ENCODE data around the gene PEPD. TPM values are rescaled to one million over a fixed set of nuclear protein-coding genes. Genes with fewer than 3 reads are reported as not detected.

PEPD gene
- total and polyA plus RNA-seq, 2 experiments from 2014 or later = 141 to 175 TPM

GRCh38 chr19:33558856-33559255 lies 37.3 kb upstream of the PEPD start:
- Histone ChIP-seq H3K9me3 (ENCODE audit: low read depth) (no peaks in the 10 kb centered on the region), H3K27me3 (peaks cover 7% of the 10 kb centered on the region), H3K9me2 (replicated peaks; ENCODE audit: insufficient read depth) (no peaks in the 10 kb centered on the region), H3K4me1 (ENCODE audit: insufficient read depth) (no peaks in the 10 kb centered on the region), H3K27ac (no peak overlapping the region), H3K79me2 (no peaks in the 10 kb centered on the region), H4K20me1 (ENCODE audit: insufficient read depth, poor library complexity, severe bottlenecking) (no peaks in the 10 kb centered on the region), H3K36me3 (replicated peaks; ENCODE audit: insufficient read depth, low read depth) (no peaks in the 10 kb centered on the region), H3K4me2 (no peak overlapping the region), H3K4me3 (no peak overlapping the region), H2AFZ (no peak overlapping the region)
- WGBS (ENCODE audit: low lambda C conversion rate, missing lambda C conversion rate) = 79% methylated on average over 9 of the region's 9 CpGs
- no peak for TF ChIP-seq EZH2phosphoT487 (IDR thresholded peaks at IDR 0.05; ENCODE audit: low read depth, severe bottlenecking, unreplicated experiment)
- TF ChIP-seq EZH2 (IDR thresholded peaks at IDR 0.05; ENCODE audit: borderline replicate concordance) = no peak
- no peak for DNase-seq (ENCODE audit: low spot score)

GRCh38 chr19:33558151-33558550 lies 36.6 kb upstream of the PEPD start:
- H3K4me2 ChIP-seq = no peak overlapping the region
- H3K9me3 ChIP-seq (ENCODE audit: low read depth) = no peaks in the 10 kb centered on the region
- no peaks in the 10 kb centered on the region for H4K20me1 ChIP-seq (ENCODE audit: insufficient read depth, poor library complexity, severe bottlenecking)
- H3K4me1 ChIP-seq (ENCODE audit: insufficient read depth) = no peaks in the 10 kb centered on the region
- 83% methylated on average over 8 of the region's 8 CpGs for WGBS (ENCODE audit: low lambda C conversion rate, missing lambda C conversion rate)
- no peak overlapping the region for H2AFZ ChIP-seq
- DNase-seq (ENCODE audit: low spot score) = no peak
- TF ChIP-seq CTCF (IDR thresholded peaks at IDR 0.05; ENCODE audit: poor library complexity) (no peak), EZH2phosphoT487 (IDR thresholded peaks at IDR 0.05; ENCODE audit: low read depth, severe bottlenecking, unreplicated experiment) (no peak), EZH2 (IDR thresholded peaks at IDR 0.05; ENCODE audit: borderline replicate concordance) (no peak)
- no peaks in the 10 kb centered on the region for H3K79me2 ChIP-seq
- H3K27ac ChIP-seq = no peak overlapping the region
- H3K9me2 ChIP-seq (replicated peaks; ENCODE audit: insufficient read depth) = no peaks in the 10 kb centered on the region
- peaks cover 7% of the 10 kb centered on the region for H3K27me3 ChIP-seq
- no peaks in the 10 kb centered on the region for H3K36me3 ChIP-seq (replicated peaks; ENCODE audit: insufficient read depth, low read depth)
- H3K4me3 ChIP-seq = no peak overlapping the region

- Histone ChIP-seq H3K9me3 (ENCODE audit: low read depth) (no peaks in the 10 kb centered on the region), H3K4me3 (no peak overlapping the region), H3K27ac (no peak overlapping the region), H3K79me2 (no peaks in the 10 kb centered on the region), H4K20me1 (ENCODE audit: insufficient read depth, poor library complexity, severe bottlenecking) (no peaks in the 10 kb centered on the region), H3K36me3 (replicated peaks; ENCODE audit: insufficient read depth, low read depth) (no peaks in the 10 kb centered on the region), H3K4me2 (no peak overlapping the region), H3K4me1 (ENCODE audit: insufficient read depth) (no peaks in the 10 kb centered on the region), H3K9me2 (replicated peaks; ENCODE audit: insufficient read depth) (no peaks in the 10 kb centered on the region), H3K27me3 (peaks cover 7% of the 10 kb centered on the region), H2AFZ (no peak overlapping the region)
- no peak for DNase-seq (ENCODE audit: low spot score)
- WGBS (ENCODE audit: low lambda C conversion rate, missing lambda C conversion rate) = 90% methylated on average over 13 of the region's 13 CpGs
- TF ChIP-seq CTCF (IDR thresholded peaks at IDR 0.05; ENCODE audit: poor library complexity) = no peak
- TF ChIP-seq EZH2 (IDR thresholded peaks at IDR 0.05; ENCODE audit: borderline replicate concordance) = no peak
- no peak for TF ChIP-seq EZH2phosphoT487 (IDR thresholded peaks at IDR 0.05; ENCODE audit: low read depth, severe bottlenecking, unreplicated experiment)
These were observed 36.1 kb upstream of the PEPD start for GRCh38 chr19:33557720-33558119.

- no peaks in the 10 kb centered on the region for H4K20me1 ChIP-seq (ENCODE audit: insufficient read depth, poor library complexity, severe bottlenecking)
- no peaks in the 10 kb centered on the region for H3K79me2 ChIP-seq
- DNase-seq (ENCODE audit: low spot score) = no peak
- no peak overlapping the region for H2AFZ ChIP-seq
- H3K27ac ChIP-seq = no peak overlapping the region
- 87% methylated on average over 10 of the region's 10 CpGs for WGBS (ENCODE audit: low lambda C conversion rate, missing lambda C conversion rate)
- TF ChIP-seq CTCF (IDR thresholded peaks at IDR 0.05; ENCODE audit: poor library complexity) (no peak), EZH2 (IDR thresholded peaks at IDR 0.05; ENCODE audit: borderline replicate concordance) (no peak), EZH2phosphoT487 (IDR thresholded peaks at IDR 0.05; ENCODE audit: low read depth, severe bottlenecking, unreplicated experiment) (no peak)
- H3K4me2 ChIP-seq = no peak overlapping the region
- no peaks in the 10 kb centered on the region for H3K36me3 ChIP-seq (replicated peaks; ENCODE audit: insufficient read depth, low read depth)
- H3K4me3 ChIP-seq = no peak overlapping the region
- H3K4me1 ChIP-seq (ENCODE audit: insufficient read depth) = no peaks in the 10 kb centered on the region
- no peaks in the 10 kb centered on the region for H3K9me2 ChIP-seq (replicated peaks; ENCODE audit: insufficient read depth)
- H3K9me3 ChIP-seq (ENCODE audit: low read depth) = no peaks in the 10 kb centered on the region
- H3K27me3 ChIP-seq = peaks cover 7% of the 10 kb centered on the region
These were observed 35.6 kb upstream of the PEPD start for GRCh38 chr19:33557196-33557595.

Measured in hepatocyte (in vitro differentiated cells).